RPMI7951 (cell line): ENCODE results near the gene PCDHGA1. TPM values are rescaled to one million over a fixed set of nuclear protein-coding genes. Genes with fewer than 3 reads are reported as not detected.
A peak's percentile ranks its signal among the peaks of the same experiment; 100 is the strongest.
"Not testable (repeated sequence)": the region's sequence is repeated elsewhere in the genome, so short reads cannot be mapped to it uniquely, and the experiment has no call there.

Experiments
- DNase-seq: peaks from one replicate; pipeline ENCODE4 v3.0.0-alpha.2; 2012; ENCODE audit warnings: low read depth
- total RNA-seq: library from RNA; depleted of rRNA; stranded (reverse); fragments of >200 nt; shearing (Covaris generic); gene quantifications from 2 replicates; pipeline ENCODE4 v1.2.3, GENCODE V29; 2014

Gene PCDHGA1
- total RNA-seq, 1 experiment from 2014 or later = 3.7 TPM

DNA sequence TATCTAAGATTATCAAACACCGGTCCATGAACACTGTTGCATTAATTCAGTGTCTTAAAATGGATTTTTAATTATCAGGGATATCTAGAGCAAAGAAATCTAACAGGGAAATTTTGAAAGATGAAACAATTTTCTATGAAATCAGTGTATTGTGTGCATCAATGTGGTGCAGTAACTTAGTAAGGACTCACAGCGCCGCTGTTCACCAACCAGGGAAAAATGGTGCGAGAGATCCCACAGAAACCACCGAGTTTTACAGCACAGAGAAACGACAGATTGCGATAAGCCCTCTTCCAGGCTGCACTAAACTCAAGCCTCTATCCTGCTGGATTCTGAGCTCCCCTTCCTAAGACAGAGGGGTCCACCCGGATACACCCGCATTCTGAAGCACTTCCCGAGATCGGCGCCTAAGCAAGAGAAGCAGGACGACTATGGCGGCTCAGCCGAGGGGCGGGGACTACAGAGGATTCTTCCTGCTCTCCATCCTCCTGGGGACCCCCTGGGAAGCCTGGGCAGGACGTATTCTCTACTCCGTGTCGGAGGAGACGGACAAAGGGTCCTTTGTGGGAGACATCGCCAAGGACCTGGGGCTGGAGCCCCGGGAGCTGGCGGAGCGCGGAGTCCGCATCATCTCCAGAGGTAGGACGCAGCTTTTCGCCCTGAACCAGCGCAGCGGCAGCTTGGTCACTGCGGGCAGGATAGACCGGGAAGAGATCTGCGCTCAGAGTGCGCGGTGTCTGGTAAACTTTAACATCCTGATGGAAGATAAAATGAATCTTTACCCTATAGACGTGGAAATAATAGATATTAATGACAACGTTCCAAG, 52.4 kb downstream of the PCDHGA1 start, which contains the start of gene PCDHGA7:
Gene PCDHGA7, plus strand, starts transcription at position 274 of the 826 bp plus-strand sequence. Its CDS starts 158 bp downstream, at position 432.
- peak; percentile 62 for DNase-seq

DNA sequence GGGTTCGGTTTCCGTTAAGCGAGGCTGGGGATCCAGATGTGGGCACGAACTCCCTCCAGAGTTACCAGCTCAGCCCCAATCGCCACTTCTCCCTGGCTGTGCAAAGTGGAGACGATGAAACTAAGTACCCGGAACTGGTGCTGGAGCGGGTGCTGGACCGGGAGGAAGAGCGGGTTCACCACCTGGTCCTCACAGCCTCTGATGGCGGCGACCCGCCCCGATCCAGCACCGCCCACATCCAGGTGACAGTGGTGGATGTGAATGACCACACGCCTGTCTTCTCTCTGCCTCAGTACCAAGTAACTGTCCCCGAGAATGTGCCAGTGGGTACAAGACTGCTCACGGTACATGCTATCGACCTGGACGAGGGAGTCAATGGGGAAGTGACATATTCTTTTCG, 53.0 kb downstream of the PCDHGA1 start:
- DNase-seq = no peak

DNA sequence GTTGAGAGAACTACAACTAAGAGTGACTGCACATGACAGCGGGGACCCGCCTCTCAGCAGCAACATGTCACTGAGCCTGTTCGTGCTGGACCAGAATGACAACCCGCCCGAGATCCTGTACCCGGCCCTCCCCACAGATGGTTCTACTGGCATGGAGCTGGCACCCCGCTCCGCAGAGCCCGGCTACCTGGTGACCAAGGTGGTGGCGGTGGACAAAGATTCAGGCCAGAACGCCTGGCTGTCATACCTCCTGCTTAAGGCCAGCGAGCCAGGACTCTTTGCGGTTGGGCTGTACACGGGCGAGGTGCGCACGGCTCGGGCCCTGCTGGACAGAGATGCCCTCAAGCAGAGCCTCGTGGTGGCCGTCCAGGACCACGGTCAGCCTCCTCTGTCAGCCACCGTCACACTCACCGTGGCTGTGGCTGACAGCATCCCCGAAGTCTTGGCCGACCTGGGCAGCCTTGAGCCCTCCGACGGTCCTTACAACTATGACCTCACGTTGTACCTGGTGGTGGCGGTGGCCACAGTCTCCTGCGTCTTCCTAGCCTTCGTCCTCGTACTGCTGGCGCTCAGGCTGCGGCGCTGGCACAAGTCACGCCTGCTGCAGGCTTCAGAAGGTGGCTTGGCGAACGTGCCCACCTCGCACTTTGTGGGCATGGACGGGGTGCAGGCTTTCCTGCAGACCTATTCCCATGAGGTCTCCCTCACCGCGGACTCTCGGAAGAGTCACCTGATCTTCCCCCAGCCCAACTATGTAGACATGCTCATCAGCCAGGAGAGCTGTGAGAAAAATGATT, 54.4 kb downstream of the PCDHGA1 start:
- DNase-seq = no peak

DNA sequence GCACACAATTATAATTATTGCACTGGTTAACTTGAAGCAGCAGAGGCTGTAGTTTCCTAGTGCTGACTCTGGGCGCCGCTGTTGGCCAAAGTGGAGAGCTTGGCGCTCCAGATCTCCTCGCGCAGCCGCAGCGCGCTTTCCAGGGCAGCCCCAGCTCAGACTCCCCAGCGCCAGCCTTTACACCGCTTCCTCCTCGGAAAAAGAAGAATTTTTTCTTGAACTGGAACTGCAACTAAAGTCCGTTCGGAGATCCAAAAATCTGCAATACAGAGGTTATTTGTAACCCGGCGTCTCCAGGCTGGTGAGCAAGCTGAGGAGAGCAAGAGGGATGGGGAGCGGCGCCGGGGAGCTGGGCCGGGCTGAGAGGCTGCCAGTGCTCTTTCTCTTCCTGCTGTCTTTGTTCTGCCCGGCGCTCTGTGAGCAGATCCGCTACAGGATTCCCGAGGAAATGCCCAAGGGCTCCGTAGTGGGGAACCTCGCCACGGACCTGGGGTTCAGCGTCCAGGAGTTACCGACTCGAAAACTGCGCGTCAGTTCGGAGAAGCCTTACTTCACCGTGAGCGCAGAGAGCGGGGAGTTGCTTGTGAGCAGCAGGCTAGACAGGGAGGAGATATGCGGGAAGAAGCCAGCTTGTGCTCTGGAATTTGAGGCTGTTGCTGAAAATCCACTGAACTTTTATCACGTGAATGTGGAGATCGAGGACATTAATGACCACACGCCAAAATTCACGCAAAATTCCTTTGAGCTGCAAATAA, 57.4 kb downstream of the PCDHGA1 start, which contains the start of gene PCDHGB4:
Gene PCDHGB4, plus strand, starts transcription at position 142 of the 755 bp plus-strand sequence. Its CDS starts 187 bp downstream, at position 329.
- DNase-seq = peak; percentile 58

DNA sequence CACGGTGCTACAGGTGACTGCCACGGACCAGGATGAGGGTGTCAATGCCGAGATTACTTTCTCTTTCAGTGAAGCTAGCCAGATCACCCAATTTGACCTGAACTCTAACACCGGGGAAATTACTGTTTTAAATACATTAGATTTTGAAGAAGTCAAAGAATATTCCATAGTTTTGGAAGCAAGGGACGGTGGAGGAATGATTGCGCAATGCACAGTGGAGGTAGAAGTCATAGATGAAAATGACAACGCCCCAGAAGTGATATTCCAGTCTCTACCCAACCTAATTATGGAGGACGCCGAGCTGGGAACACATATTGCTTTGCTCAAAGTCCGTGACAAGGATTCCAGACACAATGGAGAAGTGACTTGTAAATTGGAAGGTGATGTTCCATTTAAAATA, 58.3 kb downstream of the PCDHGA1 start:
- DNase-seq = no peak

DNA sequence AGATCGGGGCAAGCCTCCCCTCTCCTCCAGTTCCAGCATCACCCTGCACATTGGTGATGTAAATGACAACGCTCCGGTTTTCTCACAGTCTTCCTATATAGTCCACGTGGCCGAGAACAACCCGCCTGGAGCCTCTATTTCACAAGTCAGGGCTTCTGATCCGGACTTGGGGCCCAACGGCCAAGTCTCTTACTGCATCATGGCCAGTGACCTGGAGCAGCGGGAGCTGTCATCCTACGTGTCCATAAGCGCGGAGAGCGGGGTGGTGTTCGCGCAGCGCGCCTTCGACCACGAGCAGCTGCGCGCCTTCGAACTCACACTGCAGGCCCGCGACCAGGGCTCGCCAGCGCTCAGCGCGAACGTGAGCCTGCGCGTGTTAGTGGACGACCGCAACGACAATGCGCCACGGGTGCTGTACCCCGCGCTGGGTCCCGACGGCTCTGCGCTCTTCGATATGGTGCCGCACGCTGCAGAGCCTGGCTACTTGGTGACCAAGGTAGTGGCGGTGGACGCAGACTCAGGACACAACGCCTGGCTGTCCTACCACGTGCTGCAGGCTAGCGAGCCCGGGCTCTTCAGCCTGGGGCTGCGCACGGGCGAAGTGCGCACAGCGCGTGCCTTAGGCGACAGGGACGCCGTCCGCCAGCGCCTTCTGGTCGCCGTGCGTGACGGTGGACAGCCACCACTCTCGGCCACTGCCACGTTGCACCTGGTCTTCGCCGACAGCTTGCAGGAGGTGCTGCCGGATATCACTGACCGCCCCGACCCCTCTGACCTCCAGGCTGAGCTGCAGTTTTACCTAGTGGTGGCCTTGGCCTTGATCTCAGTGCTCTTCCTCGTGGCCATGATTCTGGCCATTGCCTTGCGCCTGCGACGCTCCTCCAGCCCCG, 59.1 kb downstream of the PCDHGA1 start:
- no peak for DNase-seq

DNA sequence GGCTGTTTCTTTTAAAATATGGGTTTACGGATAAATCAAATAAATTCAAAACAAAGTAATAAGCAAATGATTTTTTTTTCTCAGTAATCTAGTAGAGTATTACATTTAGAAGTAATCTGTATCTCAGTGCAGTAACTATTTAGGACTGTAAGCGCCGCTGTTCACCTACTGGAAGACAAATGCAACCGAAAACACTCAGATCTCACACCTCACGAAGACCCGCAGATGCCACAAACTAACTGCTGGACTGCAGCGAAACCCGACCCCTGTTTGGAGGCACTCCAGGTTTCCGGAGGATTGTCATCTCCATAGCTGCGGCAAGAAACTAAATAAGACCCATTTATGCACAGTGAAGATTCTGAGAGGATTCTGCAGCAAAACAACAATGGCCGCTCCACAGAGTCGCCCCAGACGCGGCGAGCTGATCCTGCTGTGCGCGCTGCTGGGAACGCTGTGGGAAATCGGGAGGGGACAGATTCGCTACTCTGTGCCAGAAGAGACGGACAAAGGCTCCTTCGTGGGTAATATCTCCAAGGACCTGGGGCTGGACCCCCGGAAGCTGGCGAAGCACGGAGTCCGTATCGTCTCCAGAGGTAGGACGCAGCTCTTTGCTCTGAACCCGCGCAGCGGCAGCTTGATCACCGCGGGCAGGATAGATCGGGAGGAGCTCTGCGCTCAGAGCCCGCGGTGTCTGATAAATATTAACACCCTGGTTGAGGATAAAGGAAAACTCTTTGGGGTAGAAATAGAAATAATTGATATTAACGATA, 62.3 kb downstream of the PCDHGA1 start, which contains the start of gene PCDHGA8:
Gene PCDHGA8, plus strand, starts transcription at position 205 of the 770 bp plus-strand sequence. Its CDS starts 181 bp downstream, at position 386.
- DNase-seq = no peak

DNA sequence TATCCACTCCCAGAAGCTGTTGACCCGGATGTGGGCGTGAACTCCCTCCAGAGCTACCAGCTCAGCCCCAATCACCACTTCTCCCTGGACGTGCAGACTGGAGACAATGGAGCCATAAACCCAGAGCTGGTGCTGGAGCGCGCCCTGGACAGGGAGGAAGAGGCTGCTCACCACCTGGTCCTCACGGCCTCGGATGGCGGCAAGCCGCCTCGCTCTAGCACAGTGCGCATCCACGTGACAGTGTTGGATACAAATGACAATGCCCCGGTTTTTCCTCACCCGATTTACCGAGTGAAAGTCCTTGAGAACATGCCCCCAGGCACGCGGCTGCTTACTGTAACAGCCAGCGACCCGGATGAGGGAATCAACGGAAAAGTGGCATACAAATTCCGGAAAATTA, 63.0 kb downstream of the PCDHGA1 start:
- no peak for DNase-seq

DNA sequence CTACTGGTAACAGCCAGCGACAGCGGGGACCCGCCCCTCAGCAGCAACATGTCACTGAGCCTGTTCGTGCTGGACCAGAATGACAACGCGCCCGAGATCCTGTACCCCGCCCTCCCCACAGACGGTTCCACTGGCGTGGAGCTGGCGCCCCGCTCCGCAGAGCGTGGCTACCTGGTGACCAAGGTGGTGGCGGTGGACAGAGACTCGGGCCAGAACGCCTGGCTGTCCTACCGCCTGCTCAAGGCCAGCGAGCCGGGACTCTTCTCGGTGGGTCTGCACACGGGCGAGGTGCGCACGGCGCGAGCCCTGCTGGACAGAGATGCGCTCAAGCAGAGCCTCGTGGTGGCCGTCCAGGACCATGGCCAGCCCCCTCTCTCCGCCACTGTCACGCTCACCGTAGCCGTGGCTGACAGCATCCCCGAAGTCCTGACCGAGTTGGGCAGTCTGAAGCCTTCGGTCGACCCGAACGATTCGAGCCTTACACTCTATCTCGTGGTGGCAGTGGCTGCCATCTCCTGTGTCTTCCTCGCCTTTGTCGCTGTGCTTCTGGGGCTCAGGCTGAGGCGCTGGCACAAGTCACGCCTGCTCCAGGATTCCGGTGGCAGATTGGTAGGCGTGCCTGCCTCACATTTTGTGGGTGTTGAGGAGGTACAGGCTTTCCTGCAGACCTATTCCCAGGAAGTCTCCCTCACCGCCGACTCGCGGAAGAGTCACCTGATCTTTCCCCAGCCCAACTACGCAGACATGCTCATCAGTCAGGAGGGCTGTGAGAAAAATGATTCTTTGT, 64.3 kb downstream of the PCDHGA1 start:
- DNase-seq = not testable (repeated sequence)

DNA sequence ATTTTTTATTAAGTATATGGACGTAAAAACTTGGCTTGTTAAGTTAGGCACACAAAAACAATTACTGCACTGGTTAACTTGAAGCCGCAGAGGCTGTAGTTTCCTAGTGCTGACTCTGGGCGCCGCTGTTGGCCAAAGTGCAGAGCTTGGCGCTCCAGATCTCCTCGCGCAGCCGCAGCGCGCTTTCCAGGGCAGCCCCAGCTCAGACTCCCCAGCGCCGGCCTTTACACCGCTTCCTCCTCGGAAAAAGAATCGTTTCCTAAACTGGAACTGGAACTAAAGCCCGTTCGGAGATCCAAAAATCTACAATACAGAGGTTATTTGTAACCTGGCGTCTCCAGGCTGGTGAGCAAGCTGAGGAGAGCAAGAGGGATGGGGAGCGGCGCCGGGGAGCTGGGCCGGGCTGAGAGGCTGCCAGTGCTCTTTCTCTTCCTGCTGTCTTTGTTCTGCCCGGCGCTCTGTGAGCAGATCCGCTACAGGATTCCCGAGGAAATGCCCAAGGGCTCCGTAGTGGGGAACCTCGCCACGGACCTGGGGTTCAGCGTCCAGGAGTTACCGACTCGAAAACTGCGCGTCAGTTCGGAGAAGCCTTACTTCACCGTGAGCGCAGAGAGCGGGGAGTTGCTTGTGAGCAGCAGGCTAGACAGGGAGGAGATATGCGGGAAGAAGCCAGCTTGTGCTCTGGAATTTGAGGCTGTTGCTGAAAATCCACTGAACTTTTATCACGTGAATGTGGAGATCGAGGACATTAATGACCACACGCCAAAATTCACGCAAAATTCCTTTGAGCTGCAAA, 67.6 kb downstream of the PCDHGA1 start, which contains the start of gene PCDHGB5:
Gene PCDHGB5, plus strand, starts transcription at position 192 of the 796 bp plus-strand sequence. Its CDS starts 181 bp downstream, at position 373.
- DNase-seq = peak; percentile 62

DNA sequence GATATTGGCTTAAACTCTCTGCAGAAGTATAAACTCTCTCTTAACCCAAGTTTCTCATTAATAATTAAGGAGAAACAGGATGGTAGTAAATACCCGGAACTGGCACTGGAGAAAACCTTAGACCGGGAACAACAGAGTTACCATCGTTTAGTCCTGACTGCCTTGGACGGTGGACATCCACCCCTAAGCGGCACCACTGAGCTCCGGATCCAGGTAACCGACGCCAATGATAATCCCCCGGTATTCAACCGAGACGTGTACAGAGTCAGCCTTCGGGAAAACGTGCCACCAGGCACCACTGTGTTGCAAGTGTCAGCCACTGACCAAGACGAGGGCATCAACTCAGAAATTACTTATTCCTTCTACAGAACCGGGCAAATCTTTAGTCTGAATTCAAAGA, 68.3 kb downstream of the PCDHGA1 start:
- no peak for DNase-seq

DNA sequence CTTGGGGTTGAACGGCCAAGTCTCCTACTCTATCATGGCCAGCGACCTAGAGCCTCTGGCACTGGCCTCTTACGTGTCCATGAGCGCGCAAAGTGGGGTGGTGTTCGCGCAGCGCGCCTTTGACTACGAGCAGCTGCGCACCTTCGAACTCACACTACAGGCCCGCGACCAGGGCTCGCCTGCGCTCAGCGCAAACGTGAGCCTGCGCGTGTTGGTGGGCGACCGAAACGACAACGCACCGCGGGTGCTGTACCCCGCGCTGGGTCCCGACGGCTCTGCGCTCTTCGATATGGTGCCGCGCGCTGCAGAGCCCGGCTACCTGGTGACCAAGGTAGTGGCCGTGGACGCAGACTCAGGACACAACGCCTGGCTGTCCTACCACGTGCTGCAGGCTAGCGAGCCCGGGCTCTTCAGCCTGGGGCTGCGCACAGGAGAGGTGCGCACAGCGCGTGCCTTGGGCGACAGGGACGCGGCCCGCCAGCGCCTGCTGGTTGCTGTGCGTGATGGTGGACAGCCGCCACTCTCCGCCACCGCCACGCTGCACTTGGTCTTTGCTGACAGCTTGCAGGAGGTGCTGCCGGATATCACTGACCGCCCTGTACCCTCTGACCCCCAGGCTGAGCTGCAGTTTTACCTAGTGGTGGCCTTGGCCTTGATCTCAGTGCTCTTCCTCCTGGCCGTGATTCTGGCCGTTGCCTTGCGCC, 69.4 kb downstream of the PCDHGA1 start:
- DNase-seq = no peak

DNA sequence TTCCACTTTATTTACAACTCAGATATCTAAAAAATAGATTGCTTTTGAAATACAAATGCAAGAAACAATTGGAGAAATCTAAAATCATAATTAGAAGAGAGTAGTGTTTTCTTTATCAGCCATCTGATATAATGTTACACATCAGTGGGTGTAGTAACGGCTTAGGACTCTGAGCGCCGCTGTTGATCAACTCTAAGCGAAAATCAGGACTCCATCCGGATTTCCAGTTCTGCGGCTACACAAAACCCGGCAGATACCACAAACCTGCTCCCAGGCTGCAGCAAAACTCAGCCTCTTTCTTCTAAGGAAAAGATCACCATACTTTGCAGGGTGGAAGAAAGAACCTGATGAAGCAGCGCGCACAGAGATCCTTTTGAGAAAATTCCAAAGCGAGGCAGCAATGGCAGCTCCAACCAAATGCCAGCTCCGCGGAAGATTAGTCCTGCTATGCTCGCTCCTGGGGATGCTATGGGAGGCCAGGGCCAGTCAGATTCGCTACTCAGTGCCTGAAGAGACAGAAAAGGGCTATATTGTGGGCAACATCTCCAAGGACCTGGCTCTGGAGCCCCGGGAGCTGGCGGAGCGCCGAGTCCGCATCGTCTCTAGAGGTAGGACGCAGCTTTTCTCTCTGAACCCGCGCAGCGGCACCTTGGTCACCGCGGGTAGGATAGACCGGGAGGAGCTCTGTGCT, 72.4 kb downstream of the PCDHGA1 start, which contains the start of gene PCDHGA9:
Gene PCDHGA9, plus strand, starts transcription at position 226 of the 691 bp plus-strand sequence. Its CDS starts 175 bp downstream, at position 401.
- no peak for DNase-seq

DNA sequence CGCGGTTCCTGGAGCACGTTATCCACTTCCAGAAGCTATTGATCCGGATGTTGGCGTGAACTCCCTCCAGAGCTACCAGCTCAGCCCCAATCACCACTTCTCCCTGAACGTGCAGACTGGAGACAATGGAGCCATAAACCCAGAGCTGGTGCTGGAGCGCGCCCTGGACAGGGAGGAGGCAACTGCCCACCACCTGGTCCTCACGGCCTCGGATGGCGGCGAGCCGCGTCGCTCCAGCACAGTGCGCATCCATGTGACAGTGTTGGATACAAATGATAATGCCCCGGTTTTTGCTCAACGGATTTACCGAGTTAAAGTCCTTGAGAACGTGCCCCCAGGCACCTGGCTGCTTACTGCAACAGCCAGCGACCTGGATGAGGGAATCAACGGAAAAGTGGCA, 73.1 kb downstream of the PCDHGA1 start:
- DNase-seq = no peak

DNA sequence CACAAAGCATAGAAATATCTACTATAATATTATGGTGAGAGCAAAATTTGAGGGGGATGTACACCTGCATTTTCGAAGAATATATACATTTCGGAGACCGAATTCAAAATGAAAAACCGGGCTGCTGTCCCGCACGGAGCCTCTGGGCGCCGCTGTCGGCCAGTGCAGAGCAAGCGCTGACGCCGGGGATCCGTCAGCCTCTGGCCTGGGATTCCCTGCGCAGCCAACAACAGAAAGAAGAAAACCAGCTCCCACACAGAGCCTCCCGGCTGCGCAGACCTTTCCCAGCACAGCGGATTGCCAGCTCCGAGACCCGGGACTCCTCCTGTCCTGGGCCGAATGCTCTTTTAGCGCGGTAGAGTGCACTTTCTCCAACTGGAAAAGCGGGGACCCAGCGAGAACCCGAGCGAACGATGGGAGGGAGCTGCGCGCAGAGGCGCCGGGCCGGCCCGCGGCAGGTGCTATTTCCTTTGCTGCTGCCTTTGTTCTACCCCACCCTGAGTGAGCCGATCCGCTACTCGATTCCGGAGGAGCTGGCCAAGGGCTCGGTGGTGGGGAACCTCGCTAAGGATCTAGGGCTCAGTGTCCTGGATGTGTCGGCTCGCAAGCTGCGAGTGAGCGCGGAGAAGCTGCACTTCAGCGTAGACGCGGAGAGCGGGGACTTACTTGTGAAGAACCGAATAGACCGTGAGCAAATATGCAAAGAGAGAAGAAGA, 77.6 kb downstream of the PCDHGA1 start, which contains the start of gene PCDHGB6:
Gene PCDHGB6, plus strand, starts transcription at position 232 of the 716 bp plus-strand sequence. Its CDS starts 182 bp downstream, at position 414.
- not testable (repeated sequence) for DNase-seq
